NCI-H2081 treated with DMSO at 0.1 percent for 48 hours (cell line): ENCODE data around the gene DCAF5.

ENCODE experiments used
- DNase-seq: peaks from one replicate; lab custom pipeline; 2025; lab: John Stamatoyannopoulos, UW

DCAF5 gene

DNA sequence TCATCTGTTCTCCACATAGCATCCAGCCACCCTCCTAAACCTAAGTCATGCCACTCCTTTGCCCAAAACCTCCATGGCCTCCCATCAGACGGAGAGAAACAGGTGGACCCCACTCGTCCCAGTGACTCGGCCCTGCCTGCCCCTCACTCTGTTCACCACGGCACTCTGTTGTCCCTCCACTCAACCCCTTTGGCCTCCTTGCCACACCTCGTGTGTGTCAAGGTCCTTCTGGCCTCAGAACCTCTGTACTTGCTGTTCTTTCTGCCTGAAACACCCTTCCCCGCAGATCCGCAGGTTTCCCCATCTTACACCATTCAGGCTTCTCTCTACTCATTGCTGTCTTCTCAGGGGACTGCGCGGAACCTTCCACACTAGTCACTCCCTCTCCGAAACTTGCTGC lies 149.3 kb downstream of the DCAF5 start:
- DNase-seq: no peak

GRCh38 chr14:69002069-69002468 lies 150.8 kb downstream of the DCAF5 start:
- no peak for DNase-seq

DNA sequence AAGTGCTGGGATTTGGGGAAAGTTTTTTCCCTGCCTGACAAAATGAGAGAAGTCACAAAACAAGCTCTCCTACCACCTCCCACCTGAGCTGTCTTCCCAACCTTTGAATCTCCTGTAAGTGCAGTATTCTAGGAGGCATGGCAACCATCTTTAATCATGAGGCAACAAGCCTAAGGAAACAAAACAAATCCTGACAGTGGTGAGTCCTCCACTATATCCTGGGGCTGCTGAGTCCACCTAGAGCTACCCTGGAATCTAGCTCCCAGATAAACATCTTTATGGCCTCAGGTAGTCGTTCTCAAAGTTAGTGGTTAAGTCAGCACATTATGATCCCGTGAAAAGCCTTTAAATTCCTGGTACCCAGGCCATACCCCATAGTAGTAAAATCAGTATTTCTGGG lies 151.5 kb downstream of the DCAF5 start:
- no peak for DNase-seq
